GM12864 (cell line): ENCODE results near the gene METTL21A.

Experiments
- DNase-seq: peaks from one replicate; pipeline ENCODE4 v3.0.0-alpha.2; 2011; ENCODE audit warnings: low read depth
- H3K4me3 ChIP-seq: 2 replicates; pipeline ENCODE4 v1.5.1; 2011; ENCODE audit warnings: mild to moderate bottlenecking, low read depth, low read length, control low read depth
- TF ChIP-seq, protein P1 (sequence below): IDR thresholded peaks from 2 replicates; pipeline ENCODE4 v1.5.1; 2011; ENCODE audit warnings: low read depth, mild to moderate bottlenecking, moderate library complexity, low read length, control low read depth, inconsistent platforms; ENCODE audit errors: missing control alignments

Gene METTL21A

DNA sequence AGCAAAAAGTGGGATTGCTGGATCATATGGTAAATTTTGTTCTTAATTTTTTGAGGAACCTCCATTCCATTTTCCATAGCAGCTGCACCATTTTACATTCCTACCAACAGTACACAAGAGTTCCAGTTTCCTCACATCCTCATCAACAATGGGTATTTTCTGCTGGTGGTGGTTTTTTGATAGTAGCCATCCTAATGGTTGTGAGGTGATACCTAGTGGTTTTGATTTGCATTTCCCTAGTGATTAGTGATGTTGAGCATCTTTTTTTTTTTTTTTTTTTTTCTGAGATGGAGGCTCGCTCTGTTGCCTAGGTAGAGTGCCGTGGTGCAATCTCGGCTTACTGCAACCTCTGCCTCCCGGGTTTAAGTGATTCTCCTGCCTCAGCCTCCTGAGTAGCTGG is 30.5 kb downstream of the METTL21A start:
- TF ChIP-seq, protein P1, sequence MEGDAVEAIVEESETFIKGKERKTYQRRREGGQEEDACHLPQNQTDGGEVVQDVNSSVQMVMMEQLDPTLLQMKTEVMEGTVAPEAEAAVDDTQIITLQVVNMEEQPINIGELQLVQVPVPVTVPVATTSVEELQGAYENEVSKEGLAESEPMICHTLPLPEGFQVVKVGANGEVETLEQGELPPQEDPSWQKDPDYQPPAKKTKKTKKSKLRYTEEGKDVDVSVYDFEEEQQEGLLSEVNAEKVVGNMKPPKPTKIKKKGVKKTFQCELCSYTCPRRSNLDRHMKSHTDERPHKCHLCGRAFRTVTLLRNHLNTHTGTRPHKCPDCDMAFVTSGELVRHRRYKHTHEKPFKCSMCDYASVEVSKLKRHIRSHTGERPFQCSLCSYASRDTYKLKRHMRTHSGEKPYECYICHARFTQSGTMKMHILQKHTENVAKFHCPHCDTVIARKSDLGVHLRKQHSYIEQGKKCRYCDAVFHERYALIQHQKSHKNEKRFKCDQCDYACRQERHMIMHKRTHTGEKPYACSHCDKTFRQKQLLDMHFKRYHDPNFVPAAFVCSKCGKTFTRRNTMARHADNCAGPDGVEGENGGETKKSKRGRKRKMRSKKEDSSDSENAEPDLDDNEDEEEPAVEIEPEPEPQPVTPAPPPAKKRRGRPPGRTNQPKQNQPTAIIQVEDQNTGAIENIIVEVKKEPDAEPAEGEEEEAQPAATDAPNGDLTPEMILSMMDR: no peak
- no peak for DNase-seq
- no peak overlapping the region for H3K4me3 ChIP-seq

DNA sequence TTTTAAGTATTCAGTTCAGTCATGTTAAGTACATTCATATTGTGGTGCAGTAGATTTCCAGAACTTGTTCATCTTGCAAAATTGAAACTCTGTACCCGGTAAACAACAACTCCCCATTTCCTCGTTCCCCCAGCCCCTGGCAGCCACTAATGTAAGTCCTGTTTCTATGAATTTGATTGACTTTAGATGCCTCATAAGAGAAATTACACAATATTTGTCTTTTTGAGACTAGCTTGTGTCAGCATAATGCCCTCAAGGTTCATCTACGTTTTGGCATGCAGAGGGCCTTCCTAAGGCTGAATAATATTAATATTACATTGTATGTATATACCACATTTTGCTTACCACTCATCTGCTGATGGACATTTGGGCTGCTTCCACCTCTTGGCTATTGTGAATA is 30.9 kb downstream of the METTL21A start:
- no peak for DNase-seq
- TF ChIP-seq, protein P1: no peak
- no peak overlapping the region for H3K4me3 ChIP-seq

DNA sequence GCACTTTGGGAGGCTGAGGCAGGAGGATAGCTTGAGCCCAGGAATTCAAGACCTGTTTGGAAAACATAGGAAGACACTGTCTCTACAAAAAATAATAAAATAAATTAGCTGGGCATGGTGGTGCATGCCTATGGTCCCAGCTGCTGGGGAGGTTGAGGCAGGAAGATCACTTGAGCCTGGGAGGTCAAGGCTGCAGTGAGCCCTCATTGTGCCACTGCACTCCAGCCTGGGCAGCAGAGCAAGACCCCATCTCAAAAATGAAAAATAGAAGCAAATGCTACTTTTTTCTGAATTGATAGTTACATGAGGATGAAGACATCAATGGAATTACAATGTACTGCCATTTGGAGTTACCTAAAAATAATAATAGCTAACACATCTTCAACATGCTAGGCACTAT is 31.9 kb downstream of the METTL21A start:
- DNase-seq: no peak
- no peak overlapping the region for H3K4me3 ChIP-seq
- TF ChIP-seq, protein P1: no peak

DNA sequence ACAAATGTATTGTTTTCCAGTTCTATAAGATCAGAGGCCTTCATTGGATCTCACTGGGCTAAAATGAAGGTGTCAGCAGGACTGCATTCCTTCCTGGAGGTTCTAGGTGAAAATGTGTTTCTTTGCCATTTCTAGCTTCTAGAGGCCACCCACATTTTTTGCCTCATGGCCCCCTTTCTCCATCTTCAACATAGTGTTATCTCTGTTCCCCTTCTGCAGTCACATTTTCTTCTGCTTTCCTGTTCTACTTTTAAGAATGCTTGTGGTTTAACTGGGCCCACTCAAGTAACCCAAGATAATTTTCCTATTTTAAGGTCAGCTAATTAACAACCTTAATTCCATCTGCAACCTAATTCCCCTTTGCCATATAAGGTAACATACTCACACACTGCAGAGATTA is 36.1 kb downstream of the METTL21A start:
- H3K4me3 ChIP-seq: no peak overlapping the region
- DNase-seq: no peak
- TF ChIP-seq, protein P1: no peak

DNA sequence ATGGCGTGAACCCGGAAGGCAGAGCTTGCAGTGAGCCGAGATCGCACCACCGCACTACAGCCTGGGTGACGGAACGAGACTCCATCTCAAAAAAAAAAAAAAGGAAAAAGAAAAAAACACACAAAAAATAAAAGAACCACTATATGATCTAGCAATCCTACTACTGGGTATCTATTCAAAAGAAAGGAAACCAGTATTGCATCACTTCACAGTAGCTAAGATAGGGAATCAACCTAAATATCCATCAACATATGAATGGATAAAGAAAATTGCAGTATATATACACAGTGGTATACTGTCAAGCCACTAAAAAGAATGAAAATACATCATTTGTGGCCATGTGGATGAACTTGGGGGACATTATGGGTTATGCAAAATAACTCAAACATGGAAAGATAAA is 37.9 kb downstream of the METTL21A start:
- TF ChIP-seq, protein P1: no peak
- no peak for DNase-seq
- H3K4me3 ChIP-seq: no peak overlapping the region

DNA sequence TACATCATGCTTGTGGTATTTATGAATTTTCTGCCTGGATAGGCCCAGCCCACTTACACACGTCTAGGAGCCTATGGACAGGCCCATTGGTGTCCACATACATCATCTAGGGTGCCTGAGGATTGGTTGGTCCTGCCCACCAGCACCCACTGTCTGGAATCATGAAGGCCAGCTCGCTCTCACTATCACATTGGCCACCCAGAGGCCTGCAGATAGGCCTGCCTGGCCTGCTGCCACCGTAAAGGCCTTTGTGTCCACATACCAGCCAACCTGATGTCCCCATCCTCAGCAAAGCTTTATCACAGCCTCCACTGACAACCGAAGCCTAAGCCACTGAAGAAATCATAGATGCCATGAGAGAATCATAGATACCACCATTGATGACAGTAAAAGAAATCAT is 40.2 kb downstream of the METTL21A start:
- H3K4me3 ChIP-seq: no peak overlapping the region
- TF ChIP-seq, protein P1: no peak
- no peak for DNase-seq

DNA sequence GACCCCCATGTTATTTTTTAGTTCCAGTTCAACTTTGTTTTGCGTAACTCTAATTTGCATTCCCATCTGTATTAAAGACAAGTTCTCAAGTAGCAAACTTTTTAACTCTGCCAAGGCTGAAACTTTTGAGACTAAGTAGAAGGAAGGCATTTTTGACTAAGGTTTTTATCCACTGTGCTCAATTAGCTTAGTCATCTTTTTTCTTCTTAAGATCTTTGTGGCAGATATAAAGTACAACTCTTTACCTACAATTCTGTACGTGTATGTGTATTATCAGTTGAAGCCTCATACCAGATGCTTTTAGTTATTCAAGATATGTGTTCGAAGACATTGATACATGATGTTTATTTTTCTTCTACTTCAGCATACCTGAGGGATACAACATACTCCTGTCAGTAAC is 53.8 kb downstream of the METTL21A start:
- no peak for DNase-seq
- TF ChIP-seq, protein P1: no peak
- no peak overlapping the region for H3K4me3 ChIP-seq
